ENCODE results near the gene TEX22.

The TEX22 gene

GRCh38 chr14:105456736-105457617 is 58.6 kb downstream of the TEX22 start:
- no peak for DNase-seq (ENCODE audit: low spot score)

DNA sequence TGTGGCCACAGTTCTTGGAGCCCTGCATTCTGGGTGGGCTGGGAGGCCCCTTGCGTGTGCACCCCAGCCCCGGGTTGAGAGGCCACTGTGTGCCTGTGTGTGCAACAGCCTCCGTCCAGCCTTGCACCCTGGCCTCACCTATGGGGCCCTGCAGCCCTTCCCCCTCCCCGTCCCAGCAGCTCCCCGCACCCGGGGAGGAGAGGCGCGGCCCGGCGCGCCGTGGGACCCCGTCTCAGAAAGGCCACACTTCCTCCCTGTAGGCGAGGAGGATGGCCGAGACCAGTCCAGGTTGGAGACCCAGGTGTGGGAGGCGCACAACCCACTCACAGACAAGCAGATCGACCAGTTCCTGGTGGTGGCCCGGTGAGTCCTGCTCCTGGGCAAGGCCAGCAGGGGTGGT is 59.7 kb downstream of the TEX22 start:
- DNase-seq (ENCODE audit: low spot score), result no peak

DNA sequence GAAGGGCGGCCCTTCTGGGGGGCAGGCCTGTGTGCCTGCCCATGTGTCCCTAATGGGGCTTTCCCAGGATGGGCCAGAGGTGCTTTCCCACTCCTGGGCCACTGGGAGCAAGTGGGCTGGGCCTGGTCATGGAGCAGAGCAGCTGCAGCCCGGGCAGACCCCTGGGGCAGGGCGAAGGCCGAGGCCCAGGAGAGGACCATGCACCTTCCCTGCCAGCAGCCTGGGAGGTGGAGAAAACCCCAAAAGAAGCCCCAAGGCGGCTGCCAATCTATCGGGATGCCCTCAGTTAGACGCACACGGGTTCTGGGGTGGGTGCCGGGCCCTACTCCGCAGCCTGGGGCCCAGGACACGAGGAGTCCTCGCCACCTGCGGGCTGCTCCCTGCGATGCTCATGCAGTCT is 60.2 kb downstream of the TEX22 start:
- DNase-seq (ENCODE audit: low spot score), result no peak

DNA sequence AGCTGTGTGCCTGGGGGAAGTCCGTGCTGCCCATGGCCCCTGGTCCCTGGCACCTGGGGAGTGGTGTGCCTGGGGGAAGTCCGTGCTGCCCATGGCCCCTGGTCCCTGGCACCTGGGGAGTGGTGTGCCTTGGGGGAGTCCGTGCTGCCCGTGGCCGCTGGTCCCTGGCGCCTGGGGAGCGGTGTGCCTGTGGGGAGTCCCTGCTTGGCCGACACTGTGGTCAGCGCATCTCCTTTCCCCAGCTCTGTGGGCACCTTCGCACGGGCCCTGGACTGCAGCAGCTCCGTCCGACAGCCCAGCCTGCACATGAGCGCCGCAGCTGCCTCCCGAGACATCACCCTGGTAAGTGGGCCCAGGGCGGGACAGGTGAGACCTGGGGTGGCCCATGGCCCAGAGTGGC is 61.8 kb downstream of the TEX22 start:
- DNase-seq (ENCODE audit: low spot score), result no peak

GRCh38 chr14:105460616-105461015 is 62.3 kb downstream of the TEX22 start:
- DNase-seq (ENCODE audit: low spot score), result no peak

DNA sequence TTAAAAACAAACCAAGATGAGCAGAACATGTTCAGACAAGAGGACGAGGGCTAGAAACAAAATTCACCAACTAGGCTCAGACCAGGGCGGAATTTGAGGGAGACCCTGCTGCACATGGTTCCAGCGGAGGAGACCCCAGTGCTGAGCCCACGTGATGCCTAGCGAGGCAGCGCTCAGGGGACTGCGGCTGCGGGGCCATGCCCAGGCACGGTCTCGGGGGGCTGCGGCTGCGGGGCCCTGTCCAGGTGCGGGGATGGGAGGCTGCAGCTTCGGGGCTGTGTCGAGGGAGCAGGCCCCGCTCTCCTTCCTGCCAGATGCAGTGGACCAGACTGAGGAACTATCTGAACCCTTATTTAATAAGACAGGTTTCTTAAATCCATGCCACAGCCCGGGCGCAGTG is 63.6 kb downstream of the TEX22 start:
- DNase-seq (ENCODE audit: low spot score), result no peak
